Type B pancreatic cell (in vitro differentiated cells): ENCODE data around the gene SCARF2. TPM values are rescaled to one million over a fixed set of nuclear protein-coding genes. Genes with fewer than 3 reads are reported as not detected.

Experiments used
- DNase-seq: peaks from one replicate; pipeline ENCODE4 v3.0.0; 2021; ENCODE audit warnings: mixed read lengths; ENCODE audit not compliant: unreplicated experiment; ENCODE audit errors: extremely low spot score
- H3K27ac Mint-ChIP-seq: 2 replicates; pipeline ENCODE4 v1.8.0; 2021; ENCODE audit warnings: mild to moderate bottlenecking, mixed read lengths
- H3K27me3 Mint-ChIP-seq: 2 replicates; pipeline ENCODE4 v1.8.0; 2021; ENCODE audit warnings: mixed read lengths
- H3K36me3 Mint-ChIP-seq: 2 replicates; pipeline ENCODE4 v1.8.0; 2021; ENCODE audit warnings: mixed read lengths
- H3K4me1 Mint-ChIP-seq: one replicate; pipeline ENCODE4 v1.8.0; 2021; ENCODE audit warnings: mixed read lengths; ENCODE audit not compliant: unreplicated experiment
- H3K4me3 Mint-ChIP-seq: 2 replicates; pipeline ENCODE4 v1.8.0; 2021; ENCODE audit warnings: mild to moderate bottlenecking, mixed read lengths
- H3K9me3 Mint-ChIP-seq: 2 replicates; pipeline ENCODE4 v1.8.0; 2021; ENCODE audit warnings: mixed read lengths
- CTCF ChIP-seq: fragments of 200-600 bp; sonication (generic); conservative IDR thresholded peaks from 2 replicates; pipeline ENCODE4 v1.5.0; 2021; ENCODE audit warnings: antibody characterized with exemption, mild to moderate bottlenecking
- total RNA-seq: library from RNA; stranded (reverse); gene quantifications from 2 replicates; pipeline ENCODE4 v1.2.1, GENCODE V29; 2021; ENCODE audit warnings: low replicate concordance

The SCARF2 gene
- total RNA-seq, 1 donor from 2014 or later = 21.7 TPM

- Mint-ChIP-seq H3K4me1 (peaks cover 1% of the 10 kb centered on the region), H3K4me3 (no peak overlapping the region), H3K27ac (no peak overlapping the region), H3K36me3 (peaks cover 13% of the 10 kb centered on the region), H3K9me3 (no peaks in the 10 kb centered on the region), H3K27me3 (no peaks in the 10 kb centered on the region)
- TF ChIP-seq CTCF = no peak
- no peak for DNase-seq
Measured at GRCh38 chr22:20450551-20450906, 12.9 kb upstream of the SCARF2 start.

- Mint-ChIP-seq H3K27ac (no peak overlapping the region), H3K36me3 (peaks cover 9% of the 10 kb centered on the region), H3K4me3 (no peak overlapping the region), H3K4me1 (no peaks in the 10 kb centered on the region), H3K9me3 (no peaks in the 10 kb centered on the region), H3K27me3 (no peaks in the 10 kb centered on the region)
- no peak for DNase-seq
- TF ChIP-seq CTCF = no peak
Measured at GRCh38 chr22:20449819-20450550, 12.4 kb upstream of the SCARF2 start.

DNA sequence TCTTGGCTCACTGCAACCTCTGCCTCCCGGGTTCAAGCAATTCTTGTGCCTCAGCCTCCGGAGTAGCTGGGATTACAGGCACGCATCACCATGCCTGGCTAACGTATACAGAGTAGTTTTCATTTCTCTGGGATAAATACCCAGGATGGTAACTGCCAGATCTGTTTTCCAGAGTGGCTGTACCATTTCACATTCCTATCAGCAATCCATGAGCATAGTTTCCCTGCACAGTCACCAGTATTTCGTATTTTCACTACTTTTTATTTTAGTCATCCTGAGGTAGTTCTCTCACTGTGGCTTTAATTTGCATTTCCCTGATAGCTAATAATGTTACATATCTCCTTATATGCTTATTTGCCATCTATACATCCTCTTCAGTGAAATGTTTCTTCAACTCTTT lies 11.0 kb upstream of the SCARF2 start:
- H3K36me3 Mint-ChIP-seq = peaks cover 12% of the 10 kb centered on the region
- H3K4me1 Mint-ChIP-seq = no peaks in the 10 kb centered on the region
- no peak overlapping the region for H3K27ac Mint-ChIP-seq
- H3K27me3 Mint-ChIP-seq = no peaks in the 10 kb centered on the region
- no peak for TF ChIP-seq CTCF
- no peak for DNase-seq
- no peak overlapping the region for H3K4me3 Mint-ChIP-seq
- no peaks in the 10 kb centered on the region for H3K9me3 Mint-ChIP-seq

GRCh38 chr22:20446383-20446970 lies 8.9 kb upstream of the SCARF2 start:
- no peak overlapping the region for H3K4me3 Mint-ChIP-seq
- H3K9me3 Mint-ChIP-seq = no peaks in the 10 kb centered on the region
- no peak for DNase-seq
- no peak overlapping the region for H3K27ac Mint-ChIP-seq
- no peaks in the 10 kb centered on the region for H3K27me3 Mint-ChIP-seq
- H3K36me3 Mint-ChIP-seq = peaks cover 8% of the 10 kb centered on the region
- no peaks in the 10 kb centered on the region for H3K4me1 Mint-ChIP-seq
- no peak for TF ChIP-seq CTCF

GRCh38 chr22:20444325-20444724 lies 6.7 kb upstream of the SCARF2 start:
- H3K27me3 Mint-ChIP-seq = peaks cover 3% of the 10 kb centered on the region
- no peak overlapping the region for H3K4me3 Mint-ChIP-seq
- H3K4me1 Mint-ChIP-seq = peaks cover 3% of the 10 kb centered on the region
- H3K9me3 Mint-ChIP-seq = no peaks in the 10 kb centered on the region
- no peak for DNase-seq
- peaks cover 3% of the 10 kb centered on the region for H3K36me3 Mint-ChIP-seq
- no peak for TF ChIP-seq CTCF
- no peak overlapping the region for H3K27ac Mint-ChIP-seq
